ENCODE measurements around the gene NAV3. TPM values are rescaled to one million over a fixed set of nuclear protein-coding genes. Genes with fewer than 3 reads are reported as not detected.

Gene NAV3
- total RNA-seq, 2 experiments from 2014 or later = not detected

- no peak for DNase-seq
- no peaks in the 10 kb centered on the region for H3K4me1 Mint-ChIP-seq (ENCODE audit: low read depth)
- H3K9me3 Mint-ChIP-seq = peaks cover 6% of the 10 kb centered on the region
- Histone ChIP-seq H3K27ac (ENCODE audit: low read depth in 1 of 2, low read length in 2 of 2) (no peak overlapping the region), H3K4me1 (ENCODE audit: insufficient read depth, low read length) (no peaks in the 10 kb centered on the region), H3K36me3 (ENCODE audit: insufficient read depth, low read length) (no peaks in the 10 kb centered on the region), H3K27me3 (ENCODE audit: control insufficient read depth in 1 of 2, insufficient read depth in 2 of 2, low read length in 2 of 2) (no peaks in the 10 kb centered on the region), H3K9me3 (ENCODE audit: control insufficient read depth in 1 of 2, insufficient read depth in 1 of 2, low read length in 2 of 2) (peaks cover 0 to 18% of the 10 kb centered on the region in 2 experiments), H3K4me3 (ENCODE audit: low read length) (no peak overlapping the region)
- ChIA-PET CTCF (no interaction called here), POLR2A (no interaction called here)
- ATAC-seq (ENCODE audit: poor library complexity) = no peak
- no peaks in the 10 kb centered on the region for H3K27me3 Mint-ChIP-seq
- no peak for TF ChIP-seq CTCF (IDR thresholded peaks at IDR 0.05)
- H3K4me3 Mint-ChIP-seq = no peak overlapping the region
- no peaks in the 10 kb centered on the region for H3K36me3 Mint-ChIP-seq (ENCODE audit: low read depth)
- intact Hi-C loops (cut with DNase I, micrococcal nuclease) = no loop called here
- no peak overlapping the region for H3K27ac Mint-ChIP-seq
Observed at GRCh38 chr12:78260976-78261375, 430.3 kb downstream of the NAV3 start.

DNA sequence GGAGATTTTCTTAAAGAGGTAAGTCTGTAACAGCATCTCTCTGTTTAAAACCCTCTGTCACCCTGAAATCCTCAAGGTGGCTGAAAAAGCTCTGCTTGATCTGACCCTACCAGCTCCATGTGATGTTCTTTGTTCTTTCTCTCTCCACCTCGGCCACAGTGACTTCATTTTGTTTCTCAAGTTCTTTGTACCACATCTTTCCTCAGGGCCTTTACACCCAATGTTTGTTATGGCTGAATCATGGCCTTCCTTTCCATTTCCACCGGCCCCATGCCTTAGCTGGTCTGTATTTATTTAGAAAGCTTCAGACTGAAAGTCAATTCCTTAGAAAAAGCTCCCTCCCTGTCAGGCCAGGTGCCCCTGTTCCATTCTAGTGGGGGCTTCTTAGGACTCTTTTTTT lies 431.2 kb downstream of the NAV3 start:
- Histone ChIP-seq H3K27me3 (ENCODE audit: control insufficient read depth in 1 of 2, insufficient read depth in 2 of 2, low read length in 2 of 2) (no peaks in the 10 kb centered on the region), H3K4me1 (ENCODE audit: insufficient read depth, low read length) (no peaks in the 10 kb centered on the region), H3K27ac (ENCODE audit: low read depth in 1 of 2, low read length in 2 of 2) (no peak overlapping the region), H3K9me3 (ENCODE audit: control insufficient read depth in 1 of 2, insufficient read depth in 1 of 2, low read length in 2 of 2) (peaks cover 0 to 18% of the 10 kb centered on the region in 2 experiments), H3K36me3 (ENCODE audit: insufficient read depth, low read length) (no peaks in the 10 kb centered on the region), H3K4me3 (ENCODE audit: low read length) (no peak overlapping the region)
- TF ChIP-seq CTCF (IDR thresholded peaks at IDR 0.05) = no peak
- ATAC-seq (ENCODE audit: poor library complexity) (no peak), DNase-seq (no peak)
- peaks cover 2% of the 10 kb centered on the region for H3K9me3 Mint-ChIP-seq
- intact Hi-C loops (cut with DNase I, micrococcal nuclease) = no loop called here
- no peaks in the 10 kb centered on the region for H3K4me1 Mint-ChIP-seq (ENCODE audit: low read depth)
- no peaks in the 10 kb centered on the region for H3K27me3 Mint-ChIP-seq
- CTCF ChIA-PET = interaction anchor here (0.6 kb wide), 1 partner anchor 334 kb away, joined by 3 read pairs; no protein-coding TSS in a partner anchor
- no peaks in the 10 kb centered on the region for H3K36me3 Mint-ChIP-seq (ENCODE audit: low read depth)
- H3K4me3 Mint-ChIP-seq = no peak overlapping the region
- no peak overlapping the region for H3K27ac Mint-ChIP-seq
- POLR2A ChIA-PET = no interaction called here
